K562 (cell line): ENCODE data around the gene AP5Z1. TPM values are rescaled to one million over a fixed set of nuclear protein-coding genes. Genes with fewer than 3 reads are reported as not detected.
A peak's percentile ranks its signal among the peaks of the same experiment; 100 is the strongest.

Source experiments
- ELF4 ChIP-seq: fragments of 450-650 bp; formaldehyde crosslinking; IDR thresholded peaks from 2 replicates; pipeline ENCODE4 v1.4.0; 2022; ENCODE audit warnings: missing genetic modification characterization
- FOXJ3 ChIP-seq: sonication (generic); formaldehyde crosslinking; IDR thresholded peaks from 2 replicates; pipeline ENCODE4 v1.4.0; 2020; ENCODE audit warnings: mild to moderate bottlenecking, missing genetic modification reagents
- GABPB1 ChIP-seq: sonication (generic); formaldehyde crosslinking; IDR thresholded peaks from 2 replicates; pipeline ENCODE4 v1.8.0; 2022; ENCODE audit warnings: mild to moderate bottlenecking, missing genetic modification reagents
- HDAC8 ChIP-seq: fragments of 450-650 bp; IDR thresholded peaks from 2 replicates; pipeline ENCODE4 v1.6.1; 2016; ENCODE audit warnings: mild to moderate bottlenecking, missing genetic modification characterization, moderate library complexity, missing compliant biosample characterization
- HNRNPH1 ChIP-seq: fragments of 200-400 bp; formaldehyde crosslinking; optimal IDR thresholded peaks from 2 replicates; pipeline ENCODE3; 2017; ENCODE audit warnings: low read depth, mild to moderate bottlenecking, low read length, moderate library complexity
- PCBP1 ChIP-seq: fragments of 200-400 bp; formaldehyde crosslinking; IDR thresholded peaks from 2 replicates; pipeline ENCODE4 v1.6.1; 2018; ENCODE audit warnings: mild to moderate bottlenecking, low read depth, low read length; ENCODE audit not compliant: poor library complexity, severe bottlenecking
- PTTG1 ChIP-seq: fragments of 450-650 bp; IDR thresholded peaks from 2 replicates; pipeline ENCODE4 v1.6.1; 2016; ENCODE audit warnings: low read depth, mild to moderate bottlenecking, missing genetic modification characterization, missing compliant biosample characterization
- SP2 ChIP-seq: IDR thresholded peaks from 2 replicates; pipeline ENCODE4 v1.6.1; 2011; ENCODE audit warnings: mild to moderate bottlenecking, low read depth, low read length, moderate library complexity; ENCODE audit not compliant: poor library complexity, severe bottlenecking; ENCODE audit errors: extremely low read depth
- YBX1 ChIP-seq: fragments of 450-650 bp; IDR thresholded peaks from 2 replicates; pipeline ENCODE4 v1.7.1; 2016; ENCODE audit warnings: mild to moderate bottlenecking
- ZFPM2 ChIP-seq: fragments of 250-450 bp; sonication (Bioruptor Pico); IDR thresholded peaks from 2 replicates; pipeline ENCODE4 v1.5.1; 2022; ENCODE audit warnings: mild to moderate bottlenecking
- polyA plus RNA-seq, 8 experiments: library from polyadenylated mRNA; depleted of rRNA in 4 of 8; stranded (reverse) in 5 of 8; unstranded in 3 of 8; fragments of >200 nt; fragmentation: Nextera tagmentation in 2 of 8; fragmentation: Illumina TruSeq in 1 of 8; extraction: Ambion mirVana in 2 of 8; extraction: Trizol in 1 of 8; gene quantifications; 2 replicates each; pipeline versions ENCODE4 v1.2.1 to v1.2.3, GENCODE V29; 2011 to 2014; ENCODE audit warnings: inconsistent platforms in 1 of 8, missing spikeins in 1 of 8
- total RNA-seq, 7 experiments: library from RNA; depleted of rRNA in 6 of 7; stranded (reverse); fragments of >200 nt in 6 of 7; fragmentation: Illumina TruSeq in 2 of 7; extraction: Trizol in 2 of 7; gene quantifications; 2 replicates each; pipeline versions ENCODE4 v1.2.1 to v1.2.3, GENCODE V29; 2011 to 2021; ENCODE audit warnings: low replicate concordance in 1 of 7
- TF ChIP-seq, protein P1 (sequence below): fragments of 450-650 bp; IDR thresholded peaks from 2 replicates; pipeline ENCODE4 v1.6.1; 2017; ENCODE audit warnings: antibody characterized with exemption, mild to moderate bottlenecking
- TF ChIP-seq, protein P2 (sequence below): fragments of 450-650 bp; IDR thresholded peaks from 2 replicates; pipeline ENCODE4 v1.6.1; 2016; ENCODE audit warnings: low read depth, mild to moderate bottlenecking, moderate library complexity
- TF ChIP-seq, protein P3 (sequence below): fragments of 450-650 bp; formaldehyde crosslinking; IDR thresholded peaks from 2 replicates; pipeline ENCODE4 v1.4.0; 2020; ENCODE audit warnings: mild to moderate bottlenecking, mixed read lengths
- TF ChIP-seq, protein P4 (sequence below): fragments of 250-450 bp; sonication (Bioruptor Pico); IDR thresholded peaks from 2 replicates; pipeline ENCODE4 v1.8.0; 2021; ENCODE audit warnings: mild to moderate bottlenecking, moderate library complexity
- TF ChIP-seq, protein P5 (sequence below): sonication (generic); formaldehyde crosslinking; IDR thresholded peaks from 2 replicates; pipeline ENCODE4 v1.8.0; 2022; ENCODE audit warnings: mild to moderate bottlenecking, missing genetic modification reagents

Gene AP5Z1
- total and polyA plus RNA-seq, 9 of the 15 experiments (the other 6 are each of a cell fraction or from before 2014, with no cell fraction given): 0.06 to 31.1 (median 6.4) TPM

DNA sequence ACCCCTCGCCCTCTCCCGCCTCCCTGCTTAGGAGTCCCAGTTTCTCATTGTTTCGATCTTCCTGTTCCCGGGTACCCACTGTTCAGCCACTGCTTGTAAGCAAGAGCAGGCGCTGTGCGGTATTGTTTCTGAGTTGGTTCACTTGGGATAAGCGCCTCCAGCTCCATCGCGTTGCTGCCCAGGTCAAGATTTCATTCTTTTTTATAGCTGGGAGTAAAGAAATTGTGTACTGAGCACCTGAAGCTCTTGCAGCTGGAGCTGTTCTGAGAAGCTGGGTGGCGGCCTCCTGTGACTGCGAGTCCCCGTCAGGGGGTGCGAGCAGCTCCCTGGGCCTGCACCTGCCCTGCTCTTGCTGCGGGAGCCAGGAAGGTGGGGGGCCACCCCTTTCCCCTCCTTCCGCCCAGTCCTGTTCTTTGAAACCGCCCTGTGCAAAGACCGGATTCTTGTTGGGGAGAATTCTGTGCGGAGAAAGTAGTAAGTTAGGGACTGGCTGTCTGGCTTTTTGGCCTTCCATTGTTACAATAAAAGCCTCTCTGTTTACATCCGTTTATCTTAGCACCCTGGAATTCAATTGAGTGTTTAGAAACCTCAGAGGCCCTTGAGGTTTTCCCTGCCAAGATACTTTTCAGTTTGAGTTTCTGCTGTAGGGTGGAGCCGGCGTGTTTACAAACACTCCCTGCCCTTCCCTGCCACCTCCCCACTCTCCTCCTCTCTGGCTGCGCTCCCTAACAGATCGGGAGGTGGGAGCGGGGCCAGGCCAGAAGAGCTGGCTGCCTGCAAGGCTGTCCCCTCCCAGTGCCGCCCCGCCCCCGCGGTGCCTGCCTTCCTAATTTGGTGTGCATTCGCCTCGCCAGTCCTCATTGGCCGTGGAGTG lies 30.8 kb upstream of the AP5Z1 start (continued):
- TF ChIP-seq, protein P1, sequence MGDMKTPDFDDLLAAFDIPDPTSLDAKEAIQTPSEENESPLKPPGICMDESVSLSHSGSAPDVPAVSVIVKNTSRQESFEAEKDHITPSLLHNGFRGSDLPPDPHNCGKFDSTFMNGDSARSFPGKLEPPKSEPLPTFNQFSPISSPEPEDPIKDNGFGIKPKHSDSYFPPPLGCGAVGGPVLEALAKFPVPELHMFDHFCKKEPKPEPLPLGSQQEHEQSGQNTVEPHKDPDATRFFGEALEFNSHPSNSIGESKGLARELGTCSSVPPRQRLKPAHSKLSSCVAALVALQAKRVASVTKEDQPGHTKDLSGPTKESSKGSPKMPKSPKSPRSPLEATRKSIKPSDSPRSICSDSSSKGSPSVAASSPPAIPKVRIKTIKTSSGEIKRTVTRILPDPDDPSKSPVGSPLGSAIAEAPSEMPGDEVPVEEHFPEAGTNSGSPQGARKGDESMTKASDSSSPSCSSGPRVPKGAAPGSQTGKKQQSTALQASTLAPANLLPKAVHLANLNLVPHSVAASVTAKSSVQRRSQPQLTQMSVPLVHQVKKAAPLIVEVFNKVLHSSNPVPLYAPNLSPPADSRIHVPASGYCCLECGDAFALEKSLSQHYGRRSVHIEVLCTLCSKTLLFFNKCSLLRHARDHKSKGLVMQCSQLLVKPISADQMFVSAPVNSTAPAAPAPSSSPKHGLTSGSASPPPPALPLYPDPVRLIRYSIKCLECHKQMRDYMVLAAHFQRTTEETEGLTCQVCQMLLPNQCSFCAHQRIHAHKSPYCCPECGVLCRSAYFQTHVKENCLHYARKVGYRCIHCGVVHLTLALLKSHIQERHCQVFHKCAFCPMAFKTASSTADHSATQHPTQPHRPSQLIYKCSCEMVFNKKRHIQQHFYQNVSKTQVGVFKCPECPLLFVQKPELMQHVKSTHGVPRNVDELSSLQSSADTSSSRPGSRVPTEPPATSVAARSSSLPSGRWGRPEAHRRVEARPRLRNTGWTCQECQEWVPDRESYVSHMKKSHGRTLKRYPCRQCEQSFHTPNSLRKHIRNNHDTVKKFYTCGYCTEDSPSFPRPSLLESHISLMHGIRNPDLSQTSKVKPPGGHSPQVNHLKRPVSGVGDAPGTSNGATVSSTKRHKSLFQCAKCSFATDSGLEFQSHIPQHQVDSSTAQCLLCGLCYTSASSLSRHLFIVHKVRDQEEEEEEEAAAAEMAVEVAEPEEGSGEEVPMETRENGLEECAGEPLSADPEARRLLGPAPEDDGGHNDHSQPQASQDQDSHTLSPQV: peak; percentile 23; the same call in 1 of the 2 replicates
- no peak for TF ChIP-seq ELF4 (CRISPR knock-in tag)
- TF ChIP-seq, protein P2, sequence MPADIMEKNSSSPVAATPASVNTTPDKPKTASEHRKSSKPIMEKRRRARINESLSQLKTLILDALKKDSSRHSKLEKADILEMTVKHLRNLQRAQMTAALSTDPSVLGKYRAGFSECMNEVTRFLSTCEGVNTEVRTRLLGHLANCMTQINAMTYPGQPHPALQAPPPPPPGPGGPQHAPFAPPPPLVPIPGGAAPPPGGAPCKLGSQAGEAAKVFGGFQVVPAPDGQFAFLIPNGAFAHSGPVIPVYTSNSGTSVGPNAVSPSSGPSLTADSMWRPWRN: no peak
- TF ChIP-seq HDAC8: no peak
- TF ChIP-seq, protein P3, sequence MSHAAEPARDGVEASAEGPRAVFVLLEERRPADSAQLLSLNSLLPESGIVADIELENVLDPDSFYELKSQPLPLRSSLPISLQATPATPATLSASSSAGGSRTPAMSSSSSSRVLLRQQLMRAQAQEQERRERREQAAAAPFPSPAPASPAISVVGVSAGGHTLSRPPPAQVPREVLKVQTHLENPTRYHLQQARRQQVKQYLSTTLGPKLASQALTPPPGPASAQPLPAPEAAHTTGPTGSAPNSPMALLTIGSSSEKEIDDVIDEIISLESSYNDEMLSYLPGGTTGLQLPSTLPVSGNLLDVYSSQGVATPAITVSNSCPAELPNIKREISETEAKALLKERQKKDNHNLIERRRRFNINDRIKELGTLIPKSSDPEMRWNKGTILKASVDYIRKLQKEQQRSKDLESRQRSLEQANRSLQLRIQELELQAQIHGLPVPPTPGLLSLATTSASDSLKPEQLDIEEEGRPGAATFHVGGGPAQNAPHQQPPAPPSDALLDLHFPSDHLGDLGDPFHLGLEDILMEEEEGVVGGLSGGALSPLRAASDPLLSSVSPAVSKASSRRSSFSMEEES (CRISPR knock-in tag): no peak
- TF ChIP-seq YBX1: no peak
- TF ChIP-seq ZFPM2 (CRISPR knock-in tag): no peak
- TF ChIP-seq FOXJ3 (CRISPR knock-in tag): 0 out of 2 replicates have a peak, but pooled peaks have one; percentile 56
- TF ChIP-seq HNRNPH1: no peak
- no peak for TF ChIP-seq PTTG1
- TF ChIP-seq PCBP1: no peak
- TF ChIP-seq, protein P4, sequence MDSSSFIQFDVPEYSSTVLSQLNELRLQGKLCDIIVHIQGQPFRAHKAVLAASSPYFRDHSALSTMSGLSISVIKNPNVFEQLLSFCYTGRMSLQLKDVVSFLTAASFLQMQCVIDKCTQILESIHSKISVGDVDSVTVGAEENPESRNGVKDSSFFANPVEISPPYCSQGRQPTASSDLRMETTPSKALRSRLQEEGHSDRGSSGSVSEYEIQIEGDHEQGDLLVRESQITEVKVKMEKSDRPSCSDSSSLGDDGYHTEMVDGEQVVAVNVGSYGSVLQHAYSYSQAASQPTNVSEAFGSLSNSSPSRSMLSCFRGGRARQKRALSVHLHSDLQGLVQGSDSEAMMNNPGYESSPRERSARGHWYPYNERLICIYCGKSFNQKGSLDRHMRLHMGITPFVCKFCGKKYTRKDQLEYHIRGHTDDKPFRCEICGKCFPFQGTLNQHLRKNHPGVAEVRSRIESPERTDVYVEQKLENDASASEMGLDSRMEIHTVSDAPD (CRISPR knock-in tag): no peak
- TF ChIP-seq, protein P5, sequence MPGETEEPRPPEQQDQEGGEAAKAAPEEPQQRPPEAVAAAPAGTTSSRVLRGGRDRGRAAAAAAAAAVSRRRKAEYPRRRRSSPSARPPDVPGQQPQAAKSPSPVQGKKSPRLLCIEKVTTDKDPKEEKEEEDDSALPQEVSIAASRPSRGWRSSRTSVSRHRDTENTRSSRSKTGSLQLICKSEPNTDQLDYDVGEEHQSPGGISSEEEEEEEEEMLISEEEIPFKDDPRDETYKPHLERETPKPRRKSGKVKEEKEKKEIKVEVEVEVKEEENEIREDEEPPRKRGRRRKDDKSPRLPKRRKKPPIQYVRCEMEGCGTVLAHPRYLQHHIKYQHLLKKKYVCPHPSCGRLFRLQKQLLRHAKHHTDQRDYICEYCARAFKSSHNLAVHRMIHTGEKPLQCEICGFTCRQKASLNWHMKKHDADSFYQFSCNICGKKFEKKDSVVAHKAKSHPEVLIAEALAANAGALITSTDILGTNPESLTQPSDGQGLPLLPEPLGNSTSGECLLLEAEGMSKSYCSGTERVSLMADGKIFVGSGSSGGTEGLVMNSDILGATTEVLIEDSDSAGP (CRISPR knock-in tag): no peak
- peak; percentile 42; the same call in 1 of the 2 replicates for TF ChIP-seq GABPB1 (CRISPR knock-in tag)
- no peak for TF ChIP-seq SP2
